HL-60/S4 treated with phorbol 12-myristate 13-acetate at 8.2 ng/mL for 4 days and 3 days (cell line): ENCODE measurements around the gene KLK5.
"Not testable (repeated sequence)": the region's sequence is repeated elsewhere in the genome, so short reads cannot be mapped to it uniquely, and the experiment has no call there.

Source experiments
- in situ Hi-C: fragments of 300-500 bp; cut with MboI; formaldehyde crosslinking; loops from 2 replicates; pipeline ENCODE4 v1.15.0; 2022; ENCODE audit warnings: low sequenced_read_pairs

Gene KLK5

DNA sequence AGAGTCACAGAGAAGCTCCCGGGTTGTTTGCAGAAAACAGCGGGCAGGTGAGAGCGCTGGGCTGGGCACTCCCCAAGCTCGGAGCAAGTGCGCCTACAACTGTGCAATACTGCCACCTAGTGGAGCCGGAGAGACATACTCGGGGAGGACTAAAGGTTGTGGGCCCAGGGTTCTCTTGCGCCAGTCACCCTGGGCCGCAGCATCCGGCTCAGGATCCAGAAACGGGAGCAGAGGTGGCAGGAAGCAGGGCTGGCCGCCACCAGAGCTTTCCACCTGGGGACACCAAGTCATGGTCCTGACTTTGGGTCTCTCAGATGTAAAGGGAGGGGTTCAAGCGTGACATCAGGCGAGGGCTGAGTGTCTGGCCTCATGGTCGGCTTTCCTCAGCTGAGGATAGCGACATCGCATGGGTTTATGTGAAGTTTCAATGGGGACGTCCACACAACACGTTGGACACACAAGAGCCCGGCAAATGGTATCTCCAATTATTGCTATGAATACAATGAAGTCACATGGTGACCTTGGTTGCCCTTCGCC, 30.5 kb downstream of the KLK5 start:
- in situ Hi-C loops = no loop called here

GRCh38 chr19:50921426-50922316, 31.2 kb downstream of the KLK5 start:
- in situ Hi-C loops = no loop called here

DNA sequence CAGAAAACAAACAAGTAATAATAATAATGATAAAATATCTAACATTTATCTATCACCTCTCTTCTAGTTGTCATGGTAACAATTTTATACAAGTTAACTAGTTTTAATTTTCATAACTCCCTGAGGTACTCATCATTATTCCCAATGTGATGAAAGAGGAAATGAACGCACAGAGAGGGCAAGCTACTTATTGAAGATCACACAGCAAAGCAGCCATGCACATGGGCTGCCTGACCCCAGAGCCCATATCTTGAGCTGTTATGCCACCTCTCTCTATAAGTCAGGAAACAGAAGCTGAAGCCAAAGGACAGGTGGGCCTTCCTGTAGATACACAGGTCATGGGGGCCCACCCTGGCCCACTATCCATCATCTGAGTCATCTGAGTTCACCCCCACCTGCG, 36.8 kb downstream of the KLK5 start:
- in situ Hi-C loops = no loop called here

DNA sequence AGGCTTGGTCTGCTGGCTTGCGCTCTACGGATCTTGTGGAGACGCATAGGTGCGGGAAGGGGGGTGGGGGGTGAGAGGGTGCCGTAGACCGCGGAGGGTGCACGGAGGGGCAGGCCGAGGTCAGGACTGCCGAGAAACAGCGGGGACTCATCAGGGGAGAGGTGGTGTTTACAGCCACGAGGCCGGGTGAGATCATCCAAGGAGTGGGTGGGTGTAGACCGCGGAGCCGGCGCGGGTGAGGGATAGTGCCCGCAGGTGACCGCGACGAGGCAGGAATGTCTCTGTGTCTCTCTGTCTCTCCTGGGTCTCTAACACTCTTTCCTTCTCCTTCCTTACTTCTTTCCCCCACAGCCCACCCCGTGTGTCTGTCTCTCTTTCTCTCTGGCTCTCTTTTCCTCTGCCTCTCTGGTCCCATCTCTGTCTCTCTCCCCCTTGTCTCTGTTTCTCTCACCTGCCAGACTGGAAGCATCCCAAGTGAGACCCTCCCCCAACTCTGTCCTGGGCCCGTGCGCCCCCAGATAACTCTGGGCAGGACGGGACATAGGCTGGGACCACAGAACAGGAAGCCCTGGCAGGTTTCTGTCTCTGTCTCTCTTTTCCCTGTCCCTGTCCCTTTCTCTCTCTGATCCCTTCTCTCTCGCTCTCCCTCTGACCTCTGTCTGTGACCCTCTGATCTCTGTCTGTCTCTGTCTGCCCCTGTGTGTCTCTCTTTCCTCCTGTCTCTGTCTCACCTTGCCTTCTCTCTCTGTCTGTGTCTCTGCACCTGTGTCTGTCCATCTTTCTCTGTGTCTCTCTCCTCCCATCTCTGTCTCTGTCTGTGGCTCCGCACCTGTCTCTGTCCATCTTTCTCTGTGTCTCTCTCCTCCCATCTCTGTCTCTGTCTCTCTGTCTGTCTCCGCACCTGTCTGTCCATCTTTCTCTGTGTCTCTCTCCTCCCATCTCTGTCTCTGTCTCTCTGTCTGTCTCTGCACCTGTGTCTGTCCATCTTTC, 39.8 kb downstream of the KLK5 start:
- in situ Hi-C loops = no loop called here

DNA sequence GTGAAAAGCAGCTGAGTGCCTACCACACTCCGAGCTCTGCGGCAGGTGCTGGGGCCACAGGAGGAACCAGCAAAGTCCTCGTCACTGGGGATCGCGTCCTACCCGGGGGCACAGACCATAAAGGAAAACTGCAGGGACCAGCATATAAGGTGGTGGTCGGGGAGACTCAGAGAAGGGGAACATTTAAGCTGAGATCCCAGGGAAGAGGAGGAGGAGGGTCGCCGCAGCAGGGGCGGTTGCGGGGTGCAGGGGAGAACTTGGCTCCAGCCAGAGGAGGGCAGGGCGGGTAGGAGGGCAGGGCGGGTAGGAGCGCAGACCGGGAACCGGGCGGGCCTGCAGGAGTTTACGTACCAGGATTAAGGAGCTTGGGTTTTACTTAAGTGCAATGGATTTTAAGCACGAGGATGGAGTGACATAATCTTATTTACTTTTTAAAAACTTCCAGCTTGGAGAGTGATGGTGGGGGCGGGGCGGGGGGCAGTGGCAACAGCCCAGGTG, 40.7 kb downstream of the KLK5 start:
- in situ Hi-C loops = no loop called here

DNA sequence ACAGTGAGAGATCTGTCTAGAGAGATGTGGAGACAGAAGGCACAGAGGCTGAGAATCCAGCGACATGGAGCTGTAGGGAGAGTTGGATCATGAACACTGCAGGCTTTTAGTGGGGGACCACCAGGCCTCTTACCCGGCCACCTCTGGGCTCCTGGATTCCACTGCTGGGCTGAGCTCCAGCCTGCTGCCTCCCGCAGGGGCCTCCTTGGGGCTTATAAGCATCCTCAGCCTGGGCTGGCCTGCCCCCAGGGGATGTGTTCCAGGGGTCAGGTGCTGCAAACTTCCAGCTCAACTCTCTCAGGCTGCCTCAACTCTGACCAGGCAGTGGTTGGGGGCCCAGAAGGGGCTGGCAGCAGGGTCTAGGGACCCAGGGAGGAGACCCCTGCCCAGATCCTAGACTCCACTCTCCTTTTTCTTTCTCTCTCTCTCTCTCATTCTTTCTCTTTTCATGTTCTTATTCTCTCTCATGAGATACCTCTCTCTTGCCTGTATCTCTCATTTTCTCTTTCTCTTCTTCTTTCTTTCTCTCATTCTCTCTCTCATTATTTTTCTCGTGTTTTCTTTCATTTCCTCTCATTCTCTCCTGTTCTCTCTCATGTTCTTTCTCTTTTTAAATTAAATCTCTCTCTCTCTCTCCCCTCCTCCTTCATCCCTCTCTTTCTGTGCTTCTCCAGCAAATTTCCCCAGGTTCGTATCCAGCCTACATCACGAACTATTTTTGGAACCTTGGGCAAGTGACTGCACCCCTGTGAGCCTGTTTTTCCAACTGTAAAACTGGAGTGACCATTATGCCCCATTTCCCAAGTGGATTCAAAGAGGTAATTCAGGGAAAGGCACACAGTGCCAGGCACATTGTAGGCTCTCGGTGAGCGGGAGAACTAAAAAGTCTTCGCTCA, 41.4 kb downstream of the KLK5 start, which contains the start of gene KLK4:
KLK4 (minus strand) TSS at position 190 of the 896 bp plus-strand sequence. CDS start 657 bp downstream, outside the sequence.
- in situ Hi-C loops = no loop called here

DNA sequence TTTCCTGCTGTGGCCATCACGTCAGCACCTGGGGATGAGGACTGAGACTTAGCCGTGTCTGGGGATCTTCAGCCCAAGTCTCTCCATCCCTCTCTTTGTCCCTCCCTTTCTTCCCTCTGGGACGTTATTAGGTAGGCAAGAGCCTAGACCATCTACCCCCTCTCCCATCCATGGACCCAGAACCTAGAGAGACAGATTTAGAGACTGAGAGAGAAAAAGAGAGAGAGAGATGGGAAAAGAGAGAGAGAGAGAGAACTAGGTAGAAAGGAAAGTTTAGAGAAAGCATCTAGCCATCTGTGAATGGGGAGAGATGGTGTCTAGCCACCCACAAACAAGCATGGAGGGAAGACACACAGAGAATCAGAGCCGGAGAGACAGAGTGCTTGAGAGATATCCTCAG, 42.1 kb downstream of the KLK5 start:
- in situ Hi-C loops = no loop called here

- in situ Hi-C loops = no loop called here
Measured at GRCh38 chr19:50909240-50910070, 43.4 kb downstream of the KLK5 start.

DNA sequence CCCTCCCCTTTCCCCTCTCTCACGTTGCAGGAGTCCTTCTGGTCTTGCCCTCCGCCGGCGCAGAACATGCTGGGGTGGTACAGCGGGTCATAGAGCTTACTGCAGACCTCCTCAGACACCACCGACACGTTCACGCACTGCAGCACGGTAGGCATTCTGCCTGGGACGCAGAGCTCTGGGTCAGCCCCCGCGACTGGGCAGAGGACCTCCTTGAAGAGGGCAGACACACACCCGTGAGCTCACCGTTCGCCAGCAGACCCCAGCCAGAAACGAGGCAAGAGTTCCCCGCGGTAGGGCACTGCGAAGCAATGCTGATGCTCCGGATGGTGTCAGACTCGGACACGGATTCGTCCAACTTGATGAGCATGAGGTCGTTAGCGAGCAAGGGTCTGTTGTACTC, 44.5 kb downstream of the KLK5 start:
- in situ Hi-C loops = no loop called here

GRCh38 chr19:50906217-50906616, 46.6 kb downstream of the KLK5 start:
- in situ Hi-C loops = no loop called here

GRCh38 chr19:50902640-50903039, 50.2 kb downstream of the KLK5 start:
- in situ Hi-C loops = no loop called here

DNA sequence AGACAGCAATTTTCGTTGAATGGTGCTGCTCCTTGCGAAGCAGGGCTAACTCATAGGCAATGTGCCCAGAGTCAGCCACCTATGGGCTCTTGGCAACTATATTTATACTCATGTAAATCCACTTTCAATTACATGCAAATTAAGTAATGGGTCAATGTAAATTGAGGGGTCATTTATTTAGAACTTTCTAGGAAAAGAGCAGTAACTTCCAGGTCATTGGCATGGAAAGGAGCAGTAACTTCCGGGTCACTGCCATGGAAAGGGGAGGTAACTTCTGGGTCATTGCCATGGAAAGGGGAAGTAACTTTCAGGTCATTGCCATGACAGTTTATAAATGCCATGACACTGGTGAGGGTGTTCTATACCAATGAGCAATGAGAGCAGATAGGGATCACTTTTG, 53.3 kb downstream of the KLK5 start:
- in situ Hi-C loops = no loop called here

DNA sequence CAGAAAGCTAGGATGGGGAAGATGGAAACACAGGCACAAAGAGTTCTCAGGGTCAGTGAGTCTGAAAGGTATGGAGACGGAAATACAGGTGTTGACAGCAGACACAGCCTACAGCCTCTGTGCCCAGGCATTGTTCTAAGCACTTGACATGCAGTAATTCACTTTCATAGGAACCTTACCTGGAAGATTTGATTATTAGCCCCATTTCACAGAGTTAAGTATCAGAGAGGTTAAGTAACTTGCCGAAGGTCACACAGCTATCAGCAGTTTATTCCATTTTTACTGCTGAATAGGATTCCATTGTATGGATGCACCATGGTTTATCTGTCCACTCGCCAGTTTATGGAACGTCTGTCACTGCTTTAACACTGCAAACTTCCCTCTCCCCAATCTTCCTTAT, 54.8 kb downstream of the KLK5 start:
- in situ Hi-C loops = no loop called here

DNA sequence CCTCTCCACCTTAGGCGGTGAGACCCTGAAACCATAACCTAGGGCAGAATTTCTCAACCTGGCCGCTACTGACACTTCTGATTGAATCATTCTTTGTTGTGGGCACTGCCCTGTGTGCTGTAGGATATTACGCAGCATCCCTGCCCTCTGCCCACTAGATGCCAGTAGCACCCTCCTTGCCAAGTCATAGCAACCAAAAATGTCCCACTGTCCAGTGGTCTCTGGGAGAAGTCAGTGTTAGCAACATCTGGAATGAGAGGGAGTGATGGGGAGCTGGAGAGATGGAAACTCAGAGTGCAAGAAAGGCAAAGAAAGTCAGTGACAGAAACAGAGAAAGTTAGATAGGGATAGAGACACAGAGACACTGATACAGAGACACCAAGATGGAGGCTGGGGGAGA, 55.2 kb downstream of the KLK5 start:
- in situ Hi-C loops = no loop called here

DNA sequence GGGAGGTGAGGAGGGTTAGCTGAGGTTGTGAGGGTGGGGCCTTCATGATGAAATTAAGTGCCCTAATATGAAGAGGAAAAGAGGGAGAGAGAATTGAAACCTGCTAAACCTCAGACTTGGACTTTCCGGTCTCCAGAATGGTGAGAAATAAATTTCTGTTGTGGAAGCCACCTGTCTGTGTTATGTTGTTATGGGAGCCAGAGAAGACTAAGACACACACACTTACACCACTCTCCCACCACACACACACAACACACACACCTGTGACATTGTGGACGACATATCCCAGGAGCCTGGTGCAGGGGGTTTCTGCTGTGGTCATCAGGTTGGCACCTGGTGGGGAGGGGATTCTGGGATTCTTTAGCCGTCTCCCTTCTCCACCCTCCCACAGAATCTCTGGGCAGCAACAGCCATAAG, 55.6 kb downstream of the KLK5 start:
- in situ Hi-C loops = no loop called here

GRCh38 chr19:50896591-50897190, 56.1 kb downstream of the KLK5 start:
- in situ Hi-C loops = no loop called here

- in situ Hi-C loops = not testable (repeated sequence)
Measured at GRCh38 chr19:50896089-50896590, 56.7 kb downstream of the KLK5 start.

DNA sequence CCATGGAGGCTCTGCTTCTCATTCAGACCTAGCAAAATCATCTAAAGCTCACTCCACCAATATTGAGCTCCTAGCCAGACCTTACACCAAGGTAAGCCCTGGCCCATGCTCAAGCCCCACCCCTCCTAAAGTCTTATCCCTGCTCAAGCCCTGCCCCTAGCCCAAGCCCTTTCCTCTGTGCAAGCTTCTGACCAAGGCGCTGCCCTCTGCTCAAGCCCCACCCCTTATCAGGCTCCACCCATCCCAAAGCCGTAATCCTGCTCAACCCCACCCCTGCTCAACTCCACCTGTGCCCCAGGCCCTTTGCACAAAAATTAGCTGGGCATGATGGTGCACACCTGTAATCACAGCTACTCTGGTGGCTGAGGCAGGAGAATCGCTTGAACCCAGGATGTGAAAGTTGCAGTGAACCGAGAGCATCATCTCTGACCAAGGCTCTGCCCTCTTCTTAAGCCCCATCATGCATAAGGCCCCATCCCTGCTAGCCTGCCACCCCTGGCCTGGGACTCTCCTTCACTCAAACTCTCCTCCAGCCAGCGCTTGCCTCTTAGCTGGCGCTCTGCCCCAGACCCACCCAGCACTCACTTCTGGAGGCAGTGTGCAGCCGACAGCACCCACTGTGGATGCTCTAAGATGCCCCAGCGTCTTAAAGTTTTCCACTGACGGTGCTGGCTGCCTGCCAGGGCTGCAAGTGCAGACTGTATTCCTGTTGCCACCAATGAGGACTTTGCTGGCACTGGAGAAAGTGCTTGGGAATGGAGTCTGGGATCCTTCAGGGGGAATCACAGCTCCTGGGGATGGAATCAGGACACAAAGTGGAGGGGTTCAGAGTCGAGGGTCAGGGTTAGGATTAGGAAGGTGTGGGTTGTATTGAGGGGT, 58.1 kb downstream of the KLK5 start:
- in situ Hi-C loops = no loop called here
